ENCODE data around the gene NPBWR2. TPM values are rescaled to one million over a fixed set of nuclear protein-coding genes. Genes with fewer than 3 reads are reported as not detected.

NPBWR2 gene
- total RNA-seq, 1 experiment from 2014 or later, result not detected

GRCh38 chr20:64081624-64081964 is 25.8 kb downstream of the NPBWR2 start (continued):
- TF ChIP-seq, protein P1, sequence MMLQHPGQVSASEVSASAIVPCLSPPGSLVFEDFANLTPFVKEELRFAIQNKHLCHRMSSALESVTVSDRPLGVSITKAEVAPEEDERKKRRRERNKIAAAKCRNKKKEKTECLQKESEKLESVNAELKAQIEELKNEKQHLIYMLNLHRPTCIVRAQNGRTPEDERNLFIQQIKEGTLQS (IDR thresholded peaks at IDR 0.05), result no peak
- no peak for TF ChIP-seq CBX3 (IDR thresholded peaks at IDR 0.05; ENCODE audit: low read depth)
- TF ChIP-seq SRF (IDR thresholded peaks at IDR 0.05; ENCODE audit: low read depth), result no peak
- no peak for TF ChIP-seq JUND (IDR thresholded peaks at IDR 0.05)
- TF ChIP-seq FOSL1 (IDR thresholded peaks at IDR 0.05; ENCODE audit: low read depth), result no peak
- no peak for TF ChIP-seq ZBTB33 (IDR thresholded peaks at IDR 0.05; ENCODE audit: extremely low read depth, insufficient replicate concordance, low read length)
- no peak for TF ChIP-seq CEBPB (IDR thresholded peaks at IDR 0.05; ENCODE audit: low read depth)

DNA sequence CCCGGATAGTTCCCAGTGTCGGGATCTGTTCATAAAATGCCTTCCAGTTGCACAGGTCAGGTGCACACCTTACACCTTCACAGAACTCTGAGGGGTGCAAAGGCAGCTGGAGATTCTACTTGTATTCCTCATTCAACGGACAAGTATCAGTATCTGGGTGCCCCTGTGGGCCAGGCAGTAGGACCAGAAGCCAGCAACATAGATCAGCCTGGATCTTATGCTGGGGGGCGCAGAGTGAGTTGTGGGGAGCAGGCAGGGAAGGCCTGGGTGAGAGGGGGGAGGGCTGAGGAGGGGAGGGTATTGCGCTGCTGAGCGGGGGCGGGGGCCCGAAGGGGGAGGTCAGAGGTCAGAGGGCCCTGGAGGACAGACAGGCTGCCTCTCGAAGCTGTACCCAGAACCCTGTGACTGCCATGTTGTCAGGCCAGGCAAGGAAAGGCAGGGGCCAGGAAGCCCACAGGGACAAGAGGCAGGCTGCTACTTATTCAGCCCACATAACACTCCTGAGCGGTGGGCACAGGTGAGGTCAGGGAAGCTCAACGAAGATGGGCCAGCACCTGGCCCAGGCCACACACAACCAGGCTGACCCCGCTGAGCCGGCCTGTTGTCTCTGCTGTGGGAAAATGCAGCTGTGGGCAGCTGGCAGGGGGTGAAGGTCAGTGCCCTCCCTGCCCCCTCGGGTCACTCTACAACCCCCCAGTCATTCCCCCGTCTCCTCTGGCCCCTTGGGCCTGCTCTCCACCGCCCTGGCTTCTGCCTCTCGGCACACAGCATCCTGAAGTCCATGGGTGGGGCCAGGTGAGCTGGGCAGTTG is 26.3 kb downstream of the NPBWR2 start:
- ATAC-seq, result no peak
- DNase-seq (ENCODE audit: low read depth, low spot score), result no peak
- no peak for TF ChIP-seq CTCF (IDR thresholded peaks at IDR 0.05 in 2 of 3, conservative IDR thresholded peaks at IDR 0.05 in 1 of 3; ENCODE audit: borderline replicate concordance in 1 of 3, insufficient read depth in 1 of 3, low read depth in 2 of 3, low read length in 2 of 3)
- TF ChIP-seq CEBPB (IDR thresholded peaks at IDR 0.05; ENCODE audit: low read depth), result no peak
- no peak for TF ChIP-seq MAX (IDR thresholded peaks at IDR 0.05)
- Histone ChIP-seq H4K20me1 (ENCODE audit: insufficient read depth) (no peaks in the 10 kb centered on the region), H3K79me2 (ENCODE audit: insufficient read depth, low read length) (peaks cover 9% of the 10 kb centered on the region; the same call in 1 of the 2 replicates), H3K4me3 (replicated peaks in 1 of 2; ENCODE audit: low read depth in 1 of 2, low read length in 2 of 2) (no peak overlapping the region), H3K9me3 (ENCODE audit: control insufficient read depth in 1 of 2, insufficient read depth in 1 of 2, low read depth in 1 of 2, low read length in 2 of 2) (no peaks in the 10 kb centered on the region), H3K27ac (ENCODE audit: low read depth, low read length) (peak overlapping the region; percentile 67; the same call in 1 of the 2 replicates), H3K4me2 (ENCODE audit: low read length) (no peak overlapping the region), H3K9me2 (ENCODE audit: insufficient read depth) (no peaks in the 10 kb centered on the region), H3K4me1 (ENCODE audit: control insufficient read depth in 1 of 2, insufficient read depth in 2 of 2, low read length in 2 of 2) (peaks cover 14 to 21% of the 10 kb centered on the region in 2 experiments), H3K27me3 (ENCODE audit: insufficient read depth, low read length) (no peaks in the 10 kb centered on the region), H2AFZ (ENCODE audit: low read depth, low read length, poor library complexity, severe bottlenecking) (no peak overlapping the region), H3K9ac (ENCODE audit: low read length) (no peak overlapping the region), H3K36me3 (ENCODE audit: control insufficient read depth in 1 of 2, insufficient read depth in 2 of 2, low read length in 2 of 2) (no peaks in the 10 kb centered on the region)
- ChIA-PET CTCF (interaction anchor here (1.1 kb wide), 1 partner anchor 21 kb away, joined by 3 read pairs; no protein-coding TSS in a partner anchor), RAD21 (ENCODE audit: low non-redundant PET in 1 of 2, low total read pairs in 2 of 2, uncharacterized antibody in 2 of 2, unreplicated experiment in 2 of 2) (no interaction called here), POLR2A (no interaction called here)
- no TSS peak for BruUV-seq (replicated peaks)
- intact Hi-C loops (cut with micrococcal nuclease), result no loop called here
